Nasal cavity respiratory epithelium epithelial cell of viscerocranial mucosa (primary cell): Measurements from ENCODE around the gene RAPGEF3. TPM values are rescaled to one million over a fixed set of nuclear protein-coding genes. Genes with fewer than 3 reads are reported as not detected.

Source experiments
- total RNA-seq: library from RNA; depleted of rRNA; stranded (reverse); fragments of >200 nt; gene quantifications from 2 replicates; pipeline ENCODE4 v1.2.3, GENCODE V29; 2014

The RAPGEF3 gene, protein sequence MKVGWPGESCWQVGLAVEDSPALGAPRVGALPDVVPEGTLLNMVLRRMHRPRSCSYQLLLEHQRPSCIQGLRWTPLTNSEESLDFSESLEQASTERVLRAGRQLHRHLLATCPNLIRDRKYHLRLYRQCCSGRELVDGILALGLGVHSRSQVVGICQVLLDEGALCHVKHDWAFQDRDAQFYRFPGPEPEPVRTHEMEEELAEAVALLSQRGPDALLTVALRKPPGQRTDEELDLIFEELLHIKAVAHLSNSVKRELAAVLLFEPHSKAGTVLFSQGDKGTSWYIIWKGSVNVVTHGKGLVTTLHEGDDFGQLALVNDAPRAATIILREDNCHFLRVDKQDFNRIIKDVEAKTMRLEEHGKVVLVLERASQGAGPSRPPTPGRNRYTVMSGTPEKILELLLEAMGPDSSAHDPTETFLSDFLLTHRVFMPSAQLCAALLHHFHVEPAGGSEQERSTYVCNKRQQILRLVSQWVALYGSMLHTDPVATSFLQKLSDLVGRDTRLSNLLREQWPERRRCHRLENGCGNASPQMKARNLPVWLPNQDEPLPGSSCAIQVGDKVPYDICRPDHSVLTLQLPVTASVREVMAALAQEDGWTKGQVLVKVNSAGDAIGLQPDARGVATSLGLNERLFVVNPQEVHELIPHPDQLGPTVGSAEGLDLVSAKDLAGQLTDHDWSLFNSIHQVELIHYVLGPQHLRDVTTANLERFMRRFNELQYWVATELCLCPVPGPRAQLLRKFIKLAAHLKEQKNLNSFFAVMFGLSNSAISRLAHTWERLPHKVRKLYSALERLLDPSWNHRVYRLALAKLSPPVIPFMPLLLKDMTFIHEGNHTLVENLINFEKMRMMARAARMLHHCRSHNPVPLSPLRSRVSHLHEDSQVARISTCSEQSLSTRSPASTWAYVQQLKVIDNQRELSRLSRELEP
- total RNA-seq = 2.0 and 5.1 TPM in 2 replicates

DNA sequence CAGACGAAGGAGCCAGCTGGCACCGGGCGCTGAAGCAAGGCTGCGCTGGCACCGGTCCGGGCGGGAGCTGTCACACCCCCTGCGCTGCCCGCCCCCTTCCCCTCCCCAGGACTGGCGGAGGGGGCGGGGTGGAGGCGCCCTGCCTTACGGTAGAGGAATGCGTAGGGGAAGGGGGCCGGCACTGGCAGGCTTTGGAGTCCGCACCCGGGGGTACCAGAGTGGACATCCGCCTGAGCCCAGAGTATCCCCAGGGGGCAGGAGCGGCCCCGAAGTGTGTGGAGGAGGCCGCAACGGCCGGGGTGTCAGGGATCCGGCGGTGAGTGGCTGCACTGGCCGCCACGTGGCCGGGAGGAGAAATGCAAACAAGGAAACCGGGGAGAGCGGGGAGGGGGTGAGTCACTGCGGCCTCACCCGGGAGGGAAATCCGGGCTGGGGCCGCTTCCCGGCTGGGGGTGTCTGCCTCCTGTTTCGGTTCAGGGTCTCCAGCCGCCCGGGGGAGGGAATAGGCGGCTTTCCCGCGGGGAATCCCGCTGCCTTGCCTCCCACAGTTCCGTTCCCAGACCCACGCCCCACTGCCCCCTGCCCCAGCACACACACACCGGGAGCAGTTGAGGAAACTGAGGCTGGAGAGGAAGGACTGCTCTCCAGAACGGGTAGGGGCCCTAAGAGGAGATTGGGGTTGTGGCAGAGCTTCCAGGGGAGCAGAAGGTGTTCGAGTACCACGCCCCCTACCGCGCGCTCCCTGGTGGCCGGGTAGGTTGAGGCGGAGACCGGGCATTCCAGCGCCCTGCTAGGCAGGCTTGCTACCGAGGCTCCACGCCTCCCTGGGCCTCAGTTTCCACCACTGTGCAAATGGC, at the start of gene RAPGEF3:
TSS of gene RAPGEF3 (minus strand) at position 47 of the 857 bp plus-strand sequence. CDS start 324 bp downstream, outside the sequence.

DNA sequence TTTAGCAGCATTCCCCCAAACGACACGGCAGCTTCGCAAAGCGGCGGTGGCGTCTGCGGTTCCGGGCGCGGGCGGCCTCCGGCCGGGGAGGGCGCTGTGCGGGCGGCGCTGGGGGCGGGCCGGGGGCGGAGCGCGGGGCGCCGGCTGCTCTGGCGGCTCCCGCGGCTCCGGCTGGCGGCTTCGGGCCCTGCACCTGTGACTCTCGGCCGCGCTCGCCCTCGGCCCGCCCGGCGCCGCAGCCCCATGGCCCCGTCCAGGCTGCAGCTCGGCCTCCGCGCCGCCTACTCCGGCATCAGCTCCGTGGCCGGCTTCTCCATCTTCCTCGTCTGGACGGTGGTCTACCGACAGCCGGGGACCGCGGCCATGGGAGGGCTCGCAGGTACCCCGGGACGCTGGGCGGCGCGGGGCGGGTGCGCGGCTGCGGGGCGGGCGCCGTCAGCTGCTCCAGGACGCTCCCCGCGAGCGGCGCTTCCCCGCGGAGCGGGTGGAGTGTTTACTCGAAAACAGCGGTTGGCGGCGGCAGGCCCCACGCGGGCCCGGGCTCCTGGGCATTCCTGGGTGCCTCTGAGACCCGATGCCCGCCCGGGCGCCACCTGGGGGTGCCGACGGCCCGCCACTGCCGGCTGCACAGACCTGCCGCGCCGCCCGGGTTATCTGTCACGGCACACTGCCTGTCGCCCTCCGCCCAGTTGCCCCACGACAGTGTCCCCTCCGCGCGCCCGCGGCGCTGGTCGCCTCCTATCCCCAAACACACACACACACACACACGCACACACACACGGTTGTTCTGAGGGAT, 14.6 kb upstream of the RAPGEF3 start, which contains the start of gene SLC48A1:
TSS of gene SLC48A1 (plus strand) at position 177 of the 796 bp plus-strand sequence. CDS start at position 244, 67 bp downstream.

DNA sequence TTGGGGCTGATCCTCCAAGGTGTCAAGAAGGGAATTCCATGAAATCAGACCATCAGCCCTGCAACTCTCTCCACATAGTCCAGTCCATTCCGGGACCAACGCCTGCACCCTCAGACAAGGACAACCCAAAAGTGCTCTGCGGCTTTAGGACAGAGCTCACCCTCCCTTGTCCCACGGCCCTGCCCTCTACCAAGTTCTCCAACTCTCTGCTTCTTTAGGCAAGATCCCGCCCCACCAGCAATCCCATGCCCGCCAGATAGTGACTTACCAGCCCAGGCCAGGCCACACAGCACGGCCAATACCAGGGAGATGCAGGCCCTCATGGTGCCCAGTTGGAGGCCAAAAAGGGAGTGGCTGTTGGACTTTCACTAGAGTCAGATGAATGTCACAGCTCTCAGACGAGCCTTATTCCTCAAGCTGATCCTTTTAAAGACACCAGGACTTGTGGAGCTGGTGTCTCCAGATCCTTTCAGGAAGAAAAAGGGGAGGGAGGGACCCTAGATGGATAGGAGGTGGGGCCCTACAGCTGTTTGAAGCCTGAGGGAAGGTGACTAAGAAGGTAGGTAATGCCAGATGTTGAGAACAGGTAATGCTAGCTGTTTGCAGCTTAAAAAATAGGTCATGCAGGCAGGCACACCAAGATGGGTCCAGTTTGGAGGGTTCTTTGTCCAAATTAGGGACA, 33.4 kb downstream of the RAPGEF3 start, which contains the start of gene ENDOU:
TSS of gene ENDOU (minus strand) at position 400 of the 682 bp plus-strand sequence. CDS start at position 323, 77 bp downstream.

GRCh38 chr12:47705566-47706425, 52.9 kb downstream of the RAPGEF3 start, which contains the start of gene RPAP3:
Gene RPAP3, minus strand, starts transcription at chr12:47706030. Its CDS starts 3,190 bp downstream, at chr12:47702840.

Other genes with a start within 250 kb of the RAPGEF3 start
- gene RPAP3, start 52.9 kb downstream of the RAPGEF3 start, total RNA-seq = 14.4 and 20.4 TPM in 2 replicates
- under 0.01 TPM in 1 of 2 replicates, not detected in the other for gene ENDOU, start 33.4 kb downstream of the RAPGEF3 start, total RNA-seq
- 13.2 and 17.4 TPM in 2 replicates for gene SLC48A1, start 14.4 kb upstream of the RAPGEF3 start, total RNA-seq
- 8.2 and 31.4 TPM in 2 replicates for gene HDAC7, start 61.0 kb upstream of the RAPGEF3 start, total RNA-seq
- gene VDR, start 146.1 kb upstream of the RAPGEF3 start, total RNA-seq = 6.8 and 12.4 TPM in 2 replicates
- gene TMEM106C, start 204.7 kb upstream of the RAPGEF3 start, total RNA-seq = 45.1 and 83.4 TPM in 2 replicates
- gene COL2A1, start 245.6 kb upstream of the RAPGEF3 start, total RNA-seq = 0.07 TPM in 1 of 2 replicates, not detected in the other